ENCODE measurements around the gene GLIPR2. TPM values are rescaled to one million over a fixed set of nuclear protein-coding genes. Genes with fewer than 3 reads are reported as not detected.
"Not testable (repeated sequence)": the region's sequence is repeated elsewhere in the genome, so short reads cannot be mapped to it uniquely, and the experiment has no call there.

Gene GLIPR2, protein sequence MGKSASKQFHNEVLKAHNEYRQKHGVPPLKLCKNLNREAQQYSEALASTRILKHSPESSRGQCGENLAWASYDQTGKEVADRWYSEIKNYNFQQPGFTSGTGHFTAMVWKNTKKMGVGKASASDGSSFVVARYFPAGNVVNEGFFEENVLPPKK
- total RNA-seq (100 to 1,000 TPM in 1 of 2 donors, 10 to 100 TPM in 1; 17.4 to 112 TPM), polyA plus RNA-seq (10 to 100 TPM; 61.6 to 90.0 TPM)
- long read RNA-seq, donor 1, transcript GLIPR2-202 (5 exons, 1,890 nt): major isoform, 12 of 52 reads
- long read RNA-seq, donor 1, partial matches to known transcripts: 40 of 52 reads
- long read RNA-seq, donor 1, other reads (novel, unspliced or antisense): 0 of 52 reads
- long read RNA-seq, donor 2, partial matches to known transcripts: 0 of 4 reads
- long read RNA-seq, donor 2, other reads (novel, unspliced or antisense): 0 of 4 reads
- long read RNA-seq, donor 3, transcript GLIPR2-202 (5 exons, 1,890 nt): major isoform, 8 of 9 reads
- long read RNA-seq, donor 3, partial matches to known transcripts: 0 of 9 reads
- long read RNA-seq, donor 3, other reads (novel, unspliced or antisense): 0 of 9 reads
- long read RNA-seq, donor 4, transcript GLIPR2-202 (5 exons, 1,890 nt): major isoform, 10 of 28 reads
- long read RNA-seq, donor 4, partial matches to known transcripts: 18 of 28 reads
- long read RNA-seq, donor 4, other reads (novel, unspliced or antisense): 0 of 28 reads
- long read RNA-seq, donor 5, transcript GLIPR2-202 (5 exons, 1,890 nt): major isoform, 19 of 19 reads
- long read RNA-seq, donor 5, partial matches to known transcripts: 0 of 19 reads
- long read RNA-seq, donor 5, other reads (novel, unspliced or antisense): 0 of 19 reads

- DNase-seq (peak; percentile 67 to 81 (median 72)), ATAC-seq (ENCODE audit: insufficient read depth, low FRiP score) (peak; percentile 99)
- Histone ChIP-seq H3K4me1 (ENCODE audit: control insufficient read depth in 5 of 5, insufficient read depth in 5 of 5, low read length in 5 of 5) (peaks cover 0 to 26% (median 8%) of the 10 kb centered on the region in 5 donors), H3K9ac (ENCODE audit: insufficient read depth in 1 of 2, low read length in 2 of 2) (peak within 1 kb of the TSS; percentile 40 to 58), H3K4me3 (peak within 1 kb of the TSS; percentile 64), H3K36me3 (ENCODE audit: control insufficient read depth in 4 of 4, insufficient read depth in 4 of 4, low read length in 4 of 4) (no peaks in the 10 kb centered on the region), H3K27me3 (ENCODE audit: control insufficient read depth in 3 of 3, insufficient read depth in 3 of 3, low read length in 2 of 3) (peaks cover 0 to 17% (median 15%) of the 10 kb centered on the region in 3 donors), H3K27ac (ENCODE audit: low read depth in 1 of 2, low read length in 1 of 2) (peak within 1 kb of the TSS; percentile 58 to 64), H3K9me3 (ENCODE audit: control insufficient read depth in 4 of 4, insufficient read depth in 3 of 4, low read length in 3 of 4) (no peaks in the 10 kb centered on the region)
- WGBS, 2 donors: 0% methylated on average over 66 to 83 of the region's 83 CpGs
- no peak for TF ChIP-seq CTCF (IDR thresholded peaks at IDR 0.05; ENCODE audit: control extremely low read depth, extremely low read depth)
Observed at GRCh38 chr9:36136272-36136893, at the start of gene GLIPR2. GLIPR2 (plus strand) TSS chr9:36136733; CDS start chr9:36136779, 46 bp downstream.

- H3K36me3 ChIP-seq (ENCODE audit: control insufficient read depth in 4 of 4, insufficient read depth in 4 of 4, low read length in 4 of 4); H3K4me3 ChIP-seq; DNase-seq; H3K4me1 ChIP-seq (ENCODE audit: control insufficient read depth in 5 of 5, insufficient read depth in 5 of 5, low read length in 5 of 5); H3K9ac ChIP-seq (ENCODE audit: insufficient read depth in 1 of 2, low read length in 2 of 2); H3K27me3 ChIP-seq (ENCODE audit: control insufficient read depth in 3 of 3, insufficient read depth in 3 of 3, low read length in 2 of 3); ATAC-seq (ENCODE audit: insufficient read depth, low FRiP score); H3K9me3 ChIP-seq (ENCODE audit: control insufficient read depth in 4 of 4, insufficient read depth in 3 of 4, low read length in 3 of 4); H3K27ac ChIP-seq (ENCODE audit: low read depth in 1 of 2, low read length in 1 of 2): not testable (repeated sequence)
Observed at GRCh38 chr9:36087054-36087453, 49.5 kb upstream of the GLIPR2 start.

GRCh38 chr9:36088020-36088419, 48.5 kb upstream of the GLIPR2 start:
- 88 to 93% methylated on average over 3 of the region's 3 CpGs for WGBS, 2 donors
- H3K4me3 ChIP-seq: no peak overlapping the region

More at GRCh38 chr9:36088020-36088419, 48.5 kb upstream of the GLIPR2 start:
- Histone ChIP-seq H3K27me3 (ENCODE audit: control insufficient read depth in 3 of 3, insufficient read depth in 3 of 3, low read length in 2 of 3) (no peaks in the 10 kb centered on the region), H3K36me3 (ENCODE audit: control insufficient read depth in 4 of 4, insufficient read depth in 4 of 4, low read length in 4 of 4) (peaks cover 3 to 10% (median 5%) of the 10 kb centered on the region in 4 donors), H3K4me1 (ENCODE audit: control insufficient read depth in 5 of 5, insufficient read depth in 5 of 5, low read length in 5 of 5) (peaks cover 0 to 5% (median 0%) of the 10 kb centered on the region in 5 donors), H3K9me3 (ENCODE audit: control insufficient read depth in 4 of 4, insufficient read depth in 3 of 4, low read length in 3 of 4) (peaks cover 0 to 2% (median 0%) of the 10 kb centered on the region in 4 donors), H3K27ac (ENCODE audit: low read depth in 1 of 2, low read length in 1 of 2) (no peak overlapping the region), H3K9ac (ENCODE audit: insufficient read depth in 1 of 2, low read length in 2 of 2) (no peak overlapping the region)
- no peak for DNase-seq
- no peak for TF ChIP-seq CTCF (IDR thresholded peaks at IDR 0.05; ENCODE audit: control extremely low read depth, extremely low read depth)
- no peak for ATAC-seq (ENCODE audit: insufficient read depth, low FRiP score)
